Nephron (organoid): ENCODE results near the gene SELENON.

Experiments used
- H3K27ac Mint-ChIP-seq, 3 experiments: 2 replicates each; pipeline ENCODE4 v1.8.0; 2020; ENCODE audit warnings: mixed read lengths in 3 of 3, mild to moderate bottlenecking in 2 of 3, moderate library complexity in 1 of 3
- H3K27me3 Mint-ChIP-seq: 2 replicates; pipeline ENCODE4 v1.8.0; 2021; ENCODE audit warnings: low read depth, mild to moderate bottlenecking, moderate library complexity, mixed read lengths
- H3K36me3 Mint-ChIP-seq: 2 replicates; pipeline ENCODE4 v1.8.0; 2020; ENCODE audit warnings: low read depth, mixed read lengths
- H3K4me1 Mint-ChIP-seq: 2 replicates; pipeline ENCODE4 v1.8.0; 2020; ENCODE audit warnings: mixed read lengths
- H3K4me3 Mint-ChIP-seq, 3 experiments: 2 replicates each; pipeline ENCODE4 v1.8.0; 2020; ENCODE audit warnings: mild to moderate bottlenecking in 3 of 3, mixed read lengths in 3 of 3, moderate library complexity in 2 of 3
- H3K9me3 Mint-ChIP-seq: 2 replicates; pipeline ENCODE4 v1.8.0; 2020; ENCODE audit warnings: mixed read lengths
- TF ChIP-seq, protein P1 (sequence below), 3 experiments: fragments of 200-600 bp; sonication (generic); IDR thresholded peaks; one replicate each; pipeline ENCODE4 v1.5.0; 2021; ENCODE audit warnings: antibody characterized with exemption in 3 of 3; ENCODE audit not compliant: unreplicated experiment in 3 of 3

The SELENON gene, protein sequence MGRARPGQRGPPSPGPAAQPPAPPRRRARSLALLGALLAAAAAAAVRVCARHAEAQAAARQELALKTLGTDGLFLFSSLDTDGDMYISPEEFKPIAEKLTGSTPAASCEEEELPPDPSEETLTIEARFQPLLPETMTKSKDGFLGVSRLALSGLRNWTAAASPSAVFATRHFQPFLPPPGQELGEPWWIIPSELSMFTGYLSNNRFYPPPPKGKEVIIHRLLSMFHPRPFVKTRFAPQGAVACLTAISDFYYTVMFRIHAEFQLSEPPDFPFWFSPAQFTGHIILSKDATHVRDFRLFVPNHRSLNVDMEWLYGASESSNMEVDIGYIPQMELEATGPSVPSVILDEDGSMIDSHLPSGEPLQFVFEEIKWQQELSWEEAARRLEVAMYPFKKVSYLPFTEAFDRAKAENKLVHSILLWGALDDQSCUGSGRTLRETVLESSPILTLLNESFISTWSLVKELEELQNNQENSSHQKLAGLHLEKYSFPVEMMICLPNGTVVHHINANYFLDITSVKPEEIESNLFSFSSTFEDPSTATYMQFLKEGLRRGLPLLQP

DNA sequence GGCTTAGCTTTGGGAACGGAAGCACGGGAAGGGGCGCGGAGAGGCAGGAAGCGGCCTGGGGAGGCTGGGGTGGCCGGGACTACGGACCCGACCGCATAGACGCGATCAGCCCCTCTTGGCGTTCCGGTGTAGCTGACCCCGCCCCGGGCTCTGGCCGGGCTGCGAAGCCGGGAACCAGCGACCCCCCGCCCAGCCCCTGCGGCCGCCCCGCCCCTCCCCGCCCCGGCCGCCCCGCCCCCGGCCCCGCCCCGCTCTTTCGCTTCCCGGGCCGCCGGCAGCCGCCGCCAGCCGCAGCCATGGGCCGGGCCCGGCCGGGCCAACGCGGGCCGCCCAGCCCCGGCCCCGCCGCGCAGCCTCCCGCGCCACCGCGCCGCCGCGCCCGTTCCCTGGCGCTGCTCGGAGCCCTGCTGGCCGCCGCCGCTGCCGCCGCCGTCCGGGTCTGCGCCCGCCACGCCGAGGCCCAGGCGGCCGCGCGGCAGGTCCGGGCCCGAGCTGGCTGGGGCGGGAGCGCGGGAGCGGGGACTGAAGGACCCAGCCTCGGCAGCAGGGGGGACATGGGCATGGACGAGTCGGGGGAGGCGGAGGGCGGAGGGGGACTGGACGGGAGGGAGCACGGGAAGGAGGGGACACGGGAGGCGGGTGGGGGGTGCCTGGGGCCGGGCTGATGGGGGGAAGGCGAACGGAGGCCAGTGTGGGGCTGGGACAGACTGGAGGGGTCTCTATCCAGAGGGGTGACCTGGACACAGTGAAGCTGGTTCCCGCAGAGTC, at the start of gene SELENON:
Gene SELENON (plus strand): TSS at position 259 of the 768 bp plus-strand sequence. CDS start 38 bp downstream, at position 297.
- H3K27me3 Mint-ChIP-seq: peaks cover 21% of the 10 kb centered on the region
- peak within 1 kb of the TSS; percentile 86 to 90 (median 90) for H3K4me3 Mint-ChIP-seq
- peaks cover 3% of the 10 kb centered on the region for H3K36me3 Mint-ChIP-seq
- no peaks in the 10 kb centered on the region for H3K9me3 Mint-ChIP-seq
- peaks cover 46% of the 10 kb centered on the region for H3K4me1 Mint-ChIP-seq
- TF ChIP-seq, protein P1, sequence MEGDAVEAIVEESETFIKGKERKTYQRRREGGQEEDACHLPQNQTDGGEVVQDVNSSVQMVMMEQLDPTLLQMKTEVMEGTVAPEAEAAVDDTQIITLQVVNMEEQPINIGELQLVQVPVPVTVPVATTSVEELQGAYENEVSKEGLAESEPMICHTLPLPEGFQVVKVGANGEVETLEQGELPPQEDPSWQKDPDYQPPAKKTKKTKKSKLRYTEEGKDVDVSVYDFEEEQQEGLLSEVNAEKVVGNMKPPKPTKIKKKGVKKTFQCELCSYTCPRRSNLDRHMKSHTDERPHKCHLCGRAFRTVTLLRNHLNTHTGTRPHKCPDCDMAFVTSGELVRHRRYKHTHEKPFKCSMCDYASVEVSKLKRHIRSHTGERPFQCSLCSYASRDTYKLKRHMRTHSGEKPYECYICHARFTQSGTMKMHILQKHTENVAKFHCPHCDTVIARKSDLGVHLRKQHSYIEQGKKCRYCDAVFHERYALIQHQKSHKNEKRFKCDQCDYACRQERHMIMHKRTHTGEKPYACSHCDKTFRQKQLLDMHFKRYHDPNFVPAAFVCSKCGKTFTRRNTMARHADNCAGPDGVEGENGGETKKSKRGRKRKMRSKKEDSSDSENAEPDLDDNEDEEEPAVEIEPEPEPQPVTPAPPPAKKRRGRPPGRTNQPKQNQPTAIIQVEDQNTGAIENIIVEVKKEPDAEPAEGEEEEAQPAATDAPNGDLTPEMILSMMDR (IDR thresholded peaks at IDR 0.05; ENCODE audit: unreplicated experiment in 3 of 3): no peak
- H3K27ac Mint-ChIP-seq: peak within 1 kb of the TSS in 2 of 3 experiments; percentile 70 to 78

DNA sequence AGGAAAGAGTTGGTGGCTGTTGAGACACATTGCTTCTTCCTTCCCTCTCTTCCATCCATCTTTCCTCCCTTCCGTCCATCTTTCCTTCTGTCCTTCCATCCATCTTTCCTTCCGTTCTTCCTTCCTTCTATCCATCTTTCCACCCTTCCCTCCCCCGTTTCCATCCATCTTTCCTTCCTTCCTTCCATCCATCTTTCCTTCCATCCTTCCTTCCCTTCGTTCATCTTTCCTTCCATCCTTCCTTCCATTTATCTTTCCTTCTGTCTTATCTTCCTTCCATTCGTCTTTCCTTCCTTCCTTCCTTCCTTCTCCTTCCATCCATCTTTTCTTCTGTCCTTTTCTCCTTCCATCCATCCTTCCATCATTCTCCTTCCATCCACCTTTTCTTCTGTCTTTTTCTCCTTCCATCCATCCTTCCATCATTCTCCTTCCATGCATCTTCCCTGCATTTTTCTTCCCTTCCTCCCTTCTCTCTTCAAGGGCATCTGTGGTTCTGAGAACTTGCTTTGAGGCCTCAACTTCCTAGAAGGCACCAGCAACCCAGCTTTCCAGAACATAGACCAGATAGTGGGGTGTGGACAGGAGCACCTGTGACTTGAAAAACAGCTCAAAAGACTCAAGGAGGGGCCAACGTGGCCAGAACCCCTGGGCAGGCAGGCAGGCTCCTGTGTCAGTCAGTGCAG, 48.9 kb upstream of the SELENON start:
- TF ChIP-seq, protein P1 (IDR thresholded peaks at IDR 0.05; ENCODE audit: unreplicated experiment in 3 of 3): no peak
- peaks cover 32% of the 10 kb centered on the region for H3K27me3 Mint-ChIP-seq
- no peaks in the 10 kb centered on the region for H3K36me3 Mint-ChIP-seq
- H3K9me3 Mint-ChIP-seq: no peaks in the 10 kb centered on the region
- H3K4me1 Mint-ChIP-seq: peaks cover 17% of the 10 kb centered on the region
- H3K27ac Mint-ChIP-seq: no peak overlapping the region
- no peak overlapping the region for H3K4me3 Mint-ChIP-seq

DNA sequence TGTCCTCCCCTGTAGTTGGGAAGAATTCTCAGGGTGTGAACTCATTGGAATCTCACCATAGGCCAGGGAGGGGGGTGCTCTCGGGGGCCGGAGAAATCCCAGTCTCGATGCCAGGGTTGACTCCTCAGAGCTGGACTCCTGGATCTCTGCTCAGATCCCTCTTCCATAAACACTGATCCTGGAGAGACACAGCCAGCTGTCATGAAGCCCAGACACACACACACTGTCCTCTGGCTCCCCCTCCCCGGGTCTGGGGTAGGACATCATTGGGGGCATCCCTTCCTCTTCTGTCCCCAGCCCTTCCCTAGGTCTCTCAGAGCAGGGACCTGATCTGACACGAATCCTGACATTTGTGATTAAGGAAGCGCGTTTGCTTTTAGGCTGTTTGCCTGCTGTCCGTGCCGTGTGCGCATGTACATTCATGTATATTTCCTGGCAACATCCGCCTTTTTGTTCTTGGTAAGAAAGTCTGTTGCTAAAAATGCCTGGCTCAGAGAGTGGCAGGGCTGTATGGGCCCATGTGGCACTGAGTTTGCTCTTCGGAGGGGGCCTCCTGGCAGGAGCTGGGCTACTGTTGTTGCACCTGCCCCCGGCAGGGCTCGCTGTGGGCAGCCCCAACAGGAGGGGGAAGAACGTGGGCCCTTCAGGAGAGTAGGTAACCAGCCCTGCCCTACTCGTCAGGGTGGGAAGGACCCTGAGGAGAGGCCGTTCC, 45.4 kb upstream of the SELENON start:
- no peaks in the 10 kb centered on the region for H3K9me3 Mint-ChIP-seq
- H3K27me3 Mint-ChIP-seq: peaks cover 46% of the 10 kb centered on the region
- peak overlapping the region in 2 of 3 experiments; percentile 54 to 67 for H3K27ac Mint-ChIP-seq
- H3K4me3 Mint-ChIP-seq: no peak overlapping the region
- no peaks in the 10 kb centered on the region for H3K36me3 Mint-ChIP-seq
- H3K4me1 Mint-ChIP-seq: peaks cover 18% of the 10 kb centered on the region
- TF ChIP-seq, protein P1 (IDR thresholded peaks at IDR 0.05; ENCODE audit: unreplicated experiment in 3 of 3): no peak

DNA sequence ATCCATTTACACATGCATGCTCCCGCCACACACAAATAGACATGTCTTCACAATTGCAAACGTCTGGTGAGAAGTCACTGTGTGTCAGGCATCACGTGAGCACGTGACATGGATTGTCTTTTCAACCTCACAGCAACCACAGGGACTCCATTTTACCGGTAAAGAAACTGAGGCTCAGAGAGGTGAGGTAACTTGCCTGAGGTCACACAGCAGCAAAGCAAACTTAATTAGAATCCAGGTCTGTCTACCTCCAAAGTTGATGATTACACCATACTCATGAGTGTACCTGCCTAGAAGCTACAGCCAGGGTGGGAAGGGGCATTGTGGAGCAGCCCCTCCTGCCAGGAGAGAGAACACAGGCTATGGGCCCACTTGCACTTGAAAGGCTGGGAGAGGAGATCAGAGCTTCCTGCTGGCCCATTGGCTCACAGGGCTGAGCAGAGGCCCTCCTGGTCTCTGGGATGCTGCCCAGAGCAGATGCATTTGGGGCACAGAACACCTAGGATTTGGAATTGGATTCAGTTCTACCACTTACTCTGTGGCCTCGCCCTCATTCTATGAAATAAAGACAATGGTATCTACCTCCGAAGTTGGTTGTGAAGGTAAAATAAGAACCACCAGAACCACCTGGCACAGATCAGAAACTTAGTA, 44.4 kb upstream of the SELENON start:
- Mint-ChIP-seq H3K27me3 (peaks cover 49% of the 10 kb centered on the region), H3K36me3 (no peaks in the 10 kb centered on the region), H3K4me1 (peaks cover 27% of the 10 kb centered on the region), H3K27ac (no peak overlapping the region), H3K9me3 (no peaks in the 10 kb centered on the region), H3K4me3 (no peak overlapping the region)
- TF ChIP-seq, protein P1 (IDR thresholded peaks at IDR 0.05; ENCODE audit: unreplicated experiment in 3 of 3): no peak

DNA sequence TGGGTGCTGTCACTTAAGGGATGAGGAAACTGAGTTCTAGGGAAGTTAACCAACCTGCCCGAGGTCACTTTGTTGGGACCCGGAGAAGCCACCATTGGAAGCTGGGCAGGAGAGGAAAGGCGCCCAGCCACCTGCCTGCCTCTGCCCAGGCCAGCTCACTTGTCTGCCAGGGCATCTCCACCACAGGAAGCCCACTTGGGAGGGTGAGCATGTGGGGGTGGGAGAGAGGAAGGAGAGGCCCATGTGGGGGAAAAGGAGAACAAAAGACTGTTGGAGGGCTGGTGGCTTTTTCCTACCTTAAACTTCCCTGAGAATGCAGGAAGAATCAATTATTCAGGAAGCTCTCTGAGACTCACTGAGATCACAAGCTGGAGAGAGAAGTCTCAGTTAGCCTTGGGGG, 43.8 kb upstream of the SELENON start:
- Mint-ChIP-seq H3K4me3 (no peak overlapping the region), H3K4me1 (peaks cover 27% of the 10 kb centered on the region), H3K9me3 (no peaks in the 10 kb centered on the region), H3K36me3 (no peaks in the 10 kb centered on the region), H3K27ac (no peak overlapping the region), H3K27me3 (peaks cover 52% of the 10 kb centered on the region)
- TF ChIP-seq, protein P1 (IDR thresholded peaks at IDR 0.05; ENCODE audit: unreplicated experiment in 3 of 3): no peak
